HG03442 (cell line): ENCODE data around the gene EIF3M.
"Not testable (repeated sequence)": the region's sequence is repeated elsewhere in the genome, so short reads cannot be mapped to it uniquely, and the experiment has no call there.

Experiments
- ATAC-seq: cut with Tn5 transposase; IDR thresholded peaks from one replicate; pipeline ENCODE4 v1.9.1; 2021; ENCODE audit warnings: mild to moderate bottlenecking, moderate library complexity; ENCODE audit not compliant: unreplicated experiment

Gene EIF3M

GRCh38 chr11:32594272-32594671 is 10.6 kb downstream of the EIF3M start:
- no peak for ATAC-seq

DNA sequence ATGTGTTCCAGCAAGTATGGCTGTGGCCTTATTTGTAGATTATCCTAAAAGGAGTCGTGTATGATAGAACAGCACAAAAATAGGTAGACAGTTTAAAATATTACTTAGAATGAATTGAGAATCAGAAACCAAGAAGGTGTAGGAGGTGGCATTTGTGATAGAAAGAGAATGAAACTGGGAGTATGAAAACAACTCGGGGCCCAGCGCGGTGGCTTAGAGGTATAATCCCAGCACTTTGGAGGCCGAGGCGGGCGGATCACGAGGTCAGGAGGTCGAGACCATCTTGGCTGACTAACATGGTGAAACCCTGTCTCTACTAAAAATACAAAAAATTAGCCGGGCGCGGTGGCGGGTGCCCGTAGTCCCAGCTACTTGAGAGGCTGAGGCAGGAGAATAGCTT is 12.5 kb downstream of the EIF3M start:
- not testable (repeated sequence) for ATAC-seq

DNA sequence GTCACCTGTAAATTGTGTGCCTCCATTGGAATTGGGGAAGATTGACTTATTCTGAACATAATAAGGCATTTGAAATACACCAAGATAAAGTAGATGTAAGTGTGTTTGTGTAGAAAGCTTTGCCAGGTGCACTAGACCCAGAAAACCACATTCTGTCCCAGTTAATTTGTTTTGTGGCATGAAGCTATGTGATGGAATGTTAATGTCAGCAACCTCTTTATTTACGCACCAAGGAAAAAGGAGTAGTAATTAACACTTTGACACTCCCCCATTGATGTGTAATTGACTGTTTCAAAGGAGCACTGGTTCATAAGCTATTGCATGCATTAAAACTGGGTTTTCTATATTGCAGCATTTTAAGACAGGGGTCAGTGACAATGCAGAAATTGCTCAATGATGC is 14.3 kb downstream of the EIF3M start:
- no peak for ATAC-seq

GRCh38 chr11:32602657-32603415 is 19.2 kb downstream of the EIF3M start:
- ATAC-seq, result no peak

- ATAC-seq, result no peak
These were observed 22.6 kb downstream of the EIF3M start for GRCh38 chr11:32606220-32606619.

DNA sequence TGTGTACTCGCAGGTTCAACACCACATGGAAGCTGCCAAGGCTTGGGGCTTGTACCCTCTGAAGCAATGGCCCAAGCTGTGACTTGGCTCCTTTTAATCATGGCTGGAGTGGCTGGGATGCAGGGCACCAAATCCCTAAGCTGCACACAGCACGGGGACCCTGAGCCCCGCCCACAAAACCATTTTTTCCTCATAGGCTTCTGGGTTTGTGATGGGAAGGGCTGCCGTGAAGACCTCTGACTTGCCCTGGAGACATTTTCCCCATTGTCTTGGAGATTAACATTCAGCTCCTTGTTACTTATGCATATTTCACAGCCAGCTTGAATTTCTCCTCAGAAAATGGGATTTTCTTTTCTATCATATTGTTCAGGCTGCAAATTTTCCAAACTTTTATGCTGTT is 25.2 kb downstream of the EIF3M start:
- ATAC-seq, result not testable (repeated sequence)

GRCh38 chr11:32610797-32611352 is 27.2 kb downstream of the EIF3M start:
- no peak for ATAC-seq

DNA sequence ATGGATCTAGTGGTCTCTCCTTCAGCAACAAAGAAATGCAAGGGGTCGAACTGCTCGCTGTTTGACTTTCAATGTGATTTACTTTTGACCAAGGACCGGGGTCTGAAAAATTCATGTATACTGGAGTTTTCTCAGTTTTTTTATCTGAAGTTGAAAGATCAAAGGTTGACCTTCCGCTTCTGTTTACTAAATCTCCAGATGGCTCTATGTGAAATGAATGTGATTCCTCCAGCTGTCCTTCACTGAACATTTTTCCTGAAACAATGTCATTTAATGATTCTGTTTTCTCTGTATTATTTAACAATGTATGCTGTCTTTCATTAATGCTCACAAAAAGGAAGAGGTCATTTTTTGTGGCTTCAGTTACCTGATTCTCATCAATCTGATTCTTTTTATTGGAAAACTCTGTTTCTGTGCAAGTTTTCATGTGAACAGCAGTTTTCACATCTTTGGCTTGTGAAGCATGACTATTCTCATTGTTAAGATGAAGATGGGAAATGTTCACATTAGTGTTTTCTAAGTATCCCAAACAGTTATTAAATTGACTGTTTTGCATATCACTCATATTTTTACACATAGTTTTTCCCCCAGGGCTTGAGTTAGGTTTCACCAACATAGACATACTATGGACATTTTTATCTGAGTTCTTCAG is 30.0 kb downstream of the EIF3M start:
- no peak for ATAC-seq

GRCh38 chr11:32615422-32615821 is 31.8 kb downstream of the EIF3M start:
- ATAC-seq, result no peak

- no peak for ATAC-seq
These were observed 33.3 kb downstream of the EIF3M start for GRCh38 chr11:32616903-32617302.

DNA sequence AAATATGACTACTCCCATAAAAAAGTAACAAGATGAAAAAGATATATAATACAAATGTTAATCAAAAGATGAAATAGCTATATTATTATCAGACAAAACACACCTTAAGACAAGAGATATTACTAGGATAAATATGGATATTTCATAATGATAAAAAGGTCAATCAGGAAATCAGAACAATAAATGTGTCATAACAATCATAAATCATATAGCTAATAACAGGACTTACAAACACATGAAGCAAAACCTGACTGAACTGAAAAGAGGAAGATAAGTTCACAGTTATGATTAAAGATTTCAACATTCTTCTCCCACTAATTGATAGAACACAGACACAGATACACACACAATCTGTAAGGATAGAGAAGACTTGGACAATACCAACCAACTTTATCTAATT is 47.2 kb downstream of the EIF3M start:
- ATAC-seq, result no peak

- ATAC-seq, result no peak
These were observed 52.2 kb downstream of the EIF3M start for GRCh38 chr11:32635819-32636218.

- ATAC-seq, result no peak
These were observed 57.7 kb downstream of the EIF3M start for GRCh38 chr11:32641361-32641760.

- no peak for ATAC-seq
These were observed 59.9 kb downstream of the EIF3M start for GRCh38 chr11:32643526-32643925.
